HG03108 (cell line): ENCODE measurements around the gene CCDC97.

Source experiments
- ATAC-seq: cut with Tn5 transposase; IDR thresholded peaks from one replicate; pipeline ENCODE4 v1.9.1; 2021; ENCODE audit warnings: moderate library complexity; ENCODE audit not compliant: unreplicated experiment

The CCDC97 gene

GRCh38 chr19:41297628-41298347 lies 12.2 kb upstream of the CCDC97 start:
- ATAC-seq = peak; percentile 74

GRCh38 chr19:41298348-41298964 lies 11.5 kb upstream of the CCDC97 start:
- no peak for ATAC-seq

- ATAC-seq = no peak
These were observed 10.8 kb upstream of the CCDC97 start for GRCh38 chr19:41299046-41299754.

GRCh38 chr19:41299755-41300089 lies 10.2 kb upstream of the CCDC97 start:
- ATAC-seq = no peak

- no peak for ATAC-seq
These were observed 9.4 kb upstream of the CCDC97 start for GRCh38 chr19:41300555-41300954.

- ATAC-seq = no peak
These were observed 7.2 kb upstream of the CCDC97 start for GRCh38 chr19:41302624-41303351.

GRCh38 chr19:41303954-41304353 lies 6.0 kb upstream of the CCDC97 start:
- ATAC-seq = no peak

- no peak for ATAC-seq
These were observed 5.1 kb upstream of the CCDC97 start for GRCh38 chr19:41304706-41305483.

- ATAC-seq = no peak
These were observed 3.8 kb upstream of the CCDC97 start for GRCh38 chr19:41305927-41306793.

- ATAC-seq = no peak
These were observed 2.7 kb upstream of the CCDC97 start for GRCh38 chr19:41307090-41307875.

GRCh38 chr19:41307954-41308449 lies 2.0 kb upstream of the CCDC97 start:
- ATAC-seq = no peak

GRCh38 chr19:41308450-41309179 lies 1.4 kb upstream of the CCDC97 start:
- ATAC-seq = peak; percentile 39

- no peak for ATAC-seq
These were observed 566 bp upstream of the CCDC97 start for GRCh38 chr19:41309180-41310032.

- ATAC-seq = no peak
These were observed 1.1 kb downstream of the CCDC97 start for GRCh38 chr19:41311072-41311471.

- no peak for ATAC-seq
These were observed 1.6 kb downstream of the CCDC97 start for GRCh38 chr19:41311613-41312012.

- no peak for ATAC-seq
These were observed 6.4 kb downstream of the CCDC97 start for GRCh38 chr19:41316306-41316920.
